GM12872 (cell line): ENCODE results near the gene DACH1.

Source experiments
- TF ChIP-seq, protein P1 (sequence below): IDR thresholded peaks from 3 replicates; pipeline ENCODE4 v1.5.1; 2011; ENCODE audit warnings: low read depth, mild to moderate bottlenecking, low read length, moderate library complexity; ENCODE audit not compliant: insufficient read depth

The DACH1 gene

DNA sequence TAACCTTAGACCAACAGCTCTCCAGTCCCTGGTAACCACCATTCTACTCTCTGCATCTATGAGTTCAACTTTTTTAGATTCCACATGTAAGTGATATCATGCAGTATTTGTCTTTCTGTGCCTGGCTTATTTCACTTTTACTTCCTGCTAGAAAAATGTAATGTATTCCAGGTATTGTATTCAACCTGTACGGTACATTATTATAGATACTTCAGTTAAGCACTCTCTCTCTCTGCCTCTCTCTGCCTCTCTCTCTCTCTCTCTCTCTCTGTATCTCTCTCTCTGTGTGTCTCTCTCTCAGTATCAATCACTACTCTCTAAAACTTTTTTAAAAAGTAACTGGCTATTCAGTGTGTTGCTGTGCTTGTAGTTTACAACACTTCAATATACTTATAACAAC is 8.4 kb downstream of the DACH1 start:
- TF ChIP-seq, protein P1, sequence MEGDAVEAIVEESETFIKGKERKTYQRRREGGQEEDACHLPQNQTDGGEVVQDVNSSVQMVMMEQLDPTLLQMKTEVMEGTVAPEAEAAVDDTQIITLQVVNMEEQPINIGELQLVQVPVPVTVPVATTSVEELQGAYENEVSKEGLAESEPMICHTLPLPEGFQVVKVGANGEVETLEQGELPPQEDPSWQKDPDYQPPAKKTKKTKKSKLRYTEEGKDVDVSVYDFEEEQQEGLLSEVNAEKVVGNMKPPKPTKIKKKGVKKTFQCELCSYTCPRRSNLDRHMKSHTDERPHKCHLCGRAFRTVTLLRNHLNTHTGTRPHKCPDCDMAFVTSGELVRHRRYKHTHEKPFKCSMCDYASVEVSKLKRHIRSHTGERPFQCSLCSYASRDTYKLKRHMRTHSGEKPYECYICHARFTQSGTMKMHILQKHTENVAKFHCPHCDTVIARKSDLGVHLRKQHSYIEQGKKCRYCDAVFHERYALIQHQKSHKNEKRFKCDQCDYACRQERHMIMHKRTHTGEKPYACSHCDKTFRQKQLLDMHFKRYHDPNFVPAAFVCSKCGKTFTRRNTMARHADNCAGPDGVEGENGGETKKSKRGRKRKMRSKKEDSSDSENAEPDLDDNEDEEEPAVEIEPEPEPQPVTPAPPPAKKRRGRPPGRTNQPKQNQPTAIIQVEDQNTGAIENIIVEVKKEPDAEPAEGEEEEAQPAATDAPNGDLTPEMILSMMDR = no peak

DNA sequence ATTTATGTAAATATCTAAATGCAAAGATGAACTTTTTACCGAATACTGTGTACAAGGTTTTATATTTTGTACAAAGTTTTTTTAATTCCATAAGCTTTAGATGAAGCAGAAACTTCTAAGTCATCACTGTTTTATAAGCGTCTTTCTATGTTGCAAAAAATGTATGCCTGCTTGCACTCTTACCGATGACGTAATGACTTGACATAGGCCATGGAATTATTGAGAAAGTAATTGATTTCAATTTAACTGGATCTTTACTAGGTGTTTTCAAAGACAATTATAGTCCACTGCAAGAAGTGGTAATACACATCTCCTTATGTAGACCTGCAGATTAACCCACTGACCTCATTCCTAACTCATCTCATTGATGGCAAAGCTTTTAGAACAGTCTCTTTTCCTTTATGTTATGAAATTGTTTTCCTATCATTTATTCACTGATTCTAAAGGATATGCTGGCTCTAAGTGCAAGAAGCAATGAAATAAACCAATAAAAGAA is 10.4 kb downstream of the DACH1 start:
- TF ChIP-seq, protein P1 = no peak

DNA sequence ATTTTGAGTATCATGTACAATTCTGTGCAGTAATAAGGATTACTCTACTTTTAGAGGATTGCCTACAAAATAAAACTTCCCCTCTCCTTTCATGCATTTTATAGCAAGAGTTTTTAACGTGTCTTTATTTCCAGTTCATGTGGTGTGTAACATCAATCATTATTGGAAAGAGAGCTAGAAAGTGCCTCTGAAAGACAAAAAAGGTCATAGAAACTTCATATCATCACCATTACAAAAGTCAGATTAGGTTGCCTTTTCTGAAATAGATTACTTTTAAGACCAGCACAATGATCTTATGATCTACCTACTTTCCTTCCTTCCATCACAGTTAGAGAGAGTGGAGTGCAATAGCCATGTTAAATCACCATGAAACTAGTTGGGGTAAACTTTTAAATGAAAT is 12.6 kb downstream of the DACH1 start:
- TF ChIP-seq, protein P1 = no peak

DNA sequence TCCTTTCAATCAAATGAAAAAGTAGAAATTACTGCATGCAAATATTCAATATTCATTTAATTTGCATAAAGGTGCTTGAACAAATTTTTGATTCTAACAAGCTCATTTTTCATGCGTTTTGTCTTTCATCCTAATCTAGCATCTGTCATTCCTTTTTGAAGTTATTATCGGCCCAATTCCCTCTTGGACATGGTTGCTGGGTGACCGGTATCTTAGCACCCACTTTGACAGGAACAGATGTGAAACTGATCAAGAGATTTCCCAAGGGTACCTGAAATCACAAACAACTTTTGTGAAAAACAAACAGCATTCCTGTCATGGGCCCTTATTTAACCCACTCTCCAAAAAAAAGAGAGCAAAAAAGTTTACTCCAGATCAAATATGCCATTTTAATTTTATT is 13.3 kb downstream of the DACH1 start:
- TF ChIP-seq, protein P1 = no peak

DNA sequence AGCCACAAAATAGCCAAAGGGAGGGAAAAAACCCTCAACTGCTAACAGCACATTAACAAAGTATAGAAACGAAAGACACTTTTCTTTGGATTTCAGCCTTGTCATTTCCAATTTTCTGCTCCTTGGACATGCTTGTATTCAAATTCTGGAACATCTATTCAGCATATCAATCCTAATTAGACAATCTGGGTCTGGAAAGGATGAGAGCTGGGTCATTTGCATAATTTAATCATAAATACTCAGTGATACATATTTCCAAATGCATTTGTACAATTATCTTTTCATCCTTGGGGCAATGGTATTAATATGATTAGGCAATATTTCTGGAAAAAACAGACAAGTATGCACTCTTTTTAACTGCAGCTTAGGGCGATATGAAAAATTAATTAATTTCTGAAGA is 14.3 kb downstream of the DACH1 start:
- TF ChIP-seq, protein P1 = no peak

DNA sequence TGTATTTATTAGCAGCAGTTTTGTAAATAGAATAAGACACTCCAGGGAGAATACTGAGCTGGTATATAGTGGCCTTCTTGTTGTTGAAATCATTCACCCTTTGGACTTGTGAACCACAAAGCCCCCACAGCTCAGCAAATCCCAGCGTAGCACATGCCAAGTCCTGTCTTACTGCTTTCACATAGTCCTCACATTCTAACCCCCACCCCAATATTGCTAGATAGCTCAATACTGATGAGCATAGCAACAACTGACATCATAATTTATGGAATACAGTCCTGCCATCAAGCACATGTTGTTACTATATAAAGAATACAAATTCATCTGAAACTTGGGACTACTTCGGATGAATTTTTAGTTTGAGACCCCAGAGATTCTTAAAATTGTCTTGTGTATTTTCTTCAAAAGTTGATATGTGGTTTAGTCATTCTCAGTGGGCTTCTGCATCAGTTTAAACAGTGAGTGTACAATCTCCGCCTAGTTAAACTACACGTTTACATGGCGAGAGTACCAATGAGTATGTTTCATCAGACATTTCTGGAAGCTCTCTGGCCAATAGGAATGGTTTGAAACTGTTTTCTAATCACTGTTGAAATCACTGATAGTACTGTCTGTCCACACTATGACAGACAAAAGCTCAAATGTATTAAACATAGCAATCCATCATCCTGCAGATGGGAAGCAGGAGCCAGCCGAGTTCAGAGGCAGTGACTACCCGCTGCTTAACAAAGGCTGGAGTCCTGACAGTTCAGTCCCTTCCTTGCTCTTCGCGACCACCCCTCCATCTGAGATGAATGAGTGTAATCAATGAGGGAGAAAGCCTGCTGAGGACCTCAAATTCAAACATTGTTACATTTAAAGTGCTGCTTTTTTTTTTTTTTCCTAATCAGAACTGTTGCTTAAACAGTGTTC is 15.2 kb downstream of the DACH1 start:
- TF ChIP-seq, protein P1 = no peak

DNA sequence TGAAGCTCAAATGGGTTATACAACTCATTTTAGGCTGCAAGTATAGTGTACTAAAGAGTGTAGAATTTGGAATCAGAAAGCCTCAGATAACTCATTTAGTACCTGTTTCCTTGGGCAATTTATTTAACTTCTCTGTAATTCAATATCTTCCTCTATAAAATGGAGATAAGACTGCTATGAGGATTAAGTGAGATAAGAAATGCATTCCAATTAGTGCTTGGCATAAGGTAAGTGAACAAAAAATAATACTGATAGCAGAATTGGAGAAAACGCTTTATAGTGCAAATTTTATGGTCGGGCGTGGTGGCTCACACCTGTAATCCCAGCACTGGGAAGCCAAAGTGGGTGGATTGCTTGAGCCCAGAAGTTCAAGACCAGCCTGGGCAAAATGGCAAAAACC is 25.0 kb downstream of the DACH1 start:
- TF ChIP-seq, protein P1 = no peak
